Activated CD4-positive, alpha-beta T cell treated with anti-CD3 and anti-CD28 coated beads, Interleukin-2, Interleukin-6, amounts not matched to agents 100 ng/mL and 50 ng/mL, durations not matched to agents 16 hours and 8 hours (primary cell): ENCODE results near the gene POGLUT3.

Experiments
- DNase-seq: peaks from one replicate; pipeline ENCODE4 v3.0.0-alpha.2; 2020

The POGLUT3 gene

DNA sequence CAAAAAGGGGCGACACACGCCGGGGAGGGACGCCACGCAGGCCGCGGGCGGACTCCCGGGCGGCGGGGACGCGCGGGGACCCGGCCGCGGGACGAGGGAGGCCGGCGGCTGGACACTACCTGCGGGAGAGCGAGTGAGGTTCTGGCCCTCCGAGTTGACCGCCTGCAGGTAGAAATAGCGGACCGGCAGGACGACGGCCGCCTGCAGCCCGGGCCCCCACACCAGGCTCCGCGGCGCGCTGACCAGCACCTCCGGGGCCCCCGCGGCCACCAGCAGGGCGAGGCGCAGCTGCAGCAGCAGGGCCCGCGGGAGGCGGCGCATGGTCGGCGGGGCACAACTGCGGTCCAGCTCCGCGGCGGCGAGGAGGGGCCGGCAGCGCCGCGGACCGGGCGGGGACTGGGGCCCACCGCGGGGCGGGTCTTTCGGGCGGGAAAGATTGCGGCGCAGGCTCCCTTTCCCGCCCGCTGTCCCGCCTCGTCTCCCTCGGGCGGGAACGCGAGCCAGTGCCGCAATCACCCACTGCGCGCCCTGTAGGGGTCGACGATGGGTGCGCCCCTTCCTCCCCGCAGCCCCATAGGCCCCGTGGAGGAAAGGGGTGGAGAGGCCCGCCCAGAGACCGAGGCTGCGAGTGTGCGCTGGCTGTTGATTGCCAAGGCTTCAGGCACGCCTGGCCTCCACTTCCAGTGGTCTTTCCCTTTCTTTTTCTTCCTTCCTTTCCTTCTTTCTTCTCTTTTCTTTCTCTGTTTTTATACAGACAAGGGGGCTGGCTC is at the start of gene POGLUT3:
Gene POGLUT3, minus strand, starts transcription at position 339 of the 770 bp plus-strand sequence. Its CDS starts 18 bp downstream, at position 321.
- DNase-seq, result peak; percentile 50

- DNase-seq, result no peak
Observed at GRCh38 chr11:108545909-108546501, 47.8 kb upstream of the POGLUT3 start.

DNA sequence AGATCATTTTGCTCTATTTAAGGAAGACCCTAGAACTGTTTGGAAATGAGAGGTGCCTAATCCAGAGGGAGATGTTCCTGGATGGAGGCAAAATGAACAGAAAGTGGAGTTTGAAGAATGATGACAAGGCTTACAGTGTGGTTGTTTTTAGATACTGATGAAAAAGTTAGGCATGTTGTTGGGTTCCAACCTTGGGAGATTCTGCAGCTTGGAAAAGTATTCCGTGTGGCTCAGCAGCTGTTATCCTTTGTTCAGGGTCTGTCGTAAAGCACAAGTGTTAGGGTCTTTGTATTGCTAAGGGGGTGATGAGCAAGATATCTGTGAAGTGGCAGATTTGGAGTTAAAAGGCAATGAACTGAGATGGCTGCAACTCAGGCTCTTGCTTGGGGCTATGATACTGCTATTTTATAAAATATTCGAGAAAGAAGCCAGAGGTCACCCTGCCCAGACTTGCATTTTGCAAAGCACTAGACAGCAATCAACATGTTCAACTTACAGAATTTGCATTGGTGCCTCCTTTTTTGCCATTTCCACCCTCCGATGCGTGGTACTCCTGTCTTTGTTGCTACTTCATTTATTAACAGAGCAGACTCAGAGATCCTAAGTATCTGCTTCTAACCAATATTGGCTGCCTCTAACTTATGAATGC is 45.3 kb upstream of the POGLUT3 start:
- no peak for DNase-seq

GRCh38 chr11:108541531-108541930 is 43.3 kb upstream of the POGLUT3 start:
- no peak for DNase-seq

DNA sequence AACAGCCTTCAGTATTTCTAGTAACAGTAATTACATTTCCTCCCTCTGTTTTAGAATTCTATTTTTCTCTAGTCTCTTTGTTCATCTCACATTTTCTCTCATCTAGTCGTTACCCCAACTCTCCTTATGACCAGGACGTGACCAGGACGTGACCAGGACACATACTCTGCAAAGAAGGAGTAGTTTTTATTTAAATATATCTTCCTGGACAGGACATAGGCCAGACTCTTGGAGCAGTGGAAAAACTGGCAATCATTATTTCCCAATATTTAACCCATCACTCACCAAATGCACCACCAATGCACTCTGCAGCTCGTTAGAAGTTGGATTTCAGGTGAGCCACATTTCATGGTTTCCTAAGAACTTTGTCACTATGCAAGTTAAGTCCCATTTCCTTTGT is 40.3 kb upstream of the POGLUT3 start:
- DNase-seq, result no peak

DNA sequence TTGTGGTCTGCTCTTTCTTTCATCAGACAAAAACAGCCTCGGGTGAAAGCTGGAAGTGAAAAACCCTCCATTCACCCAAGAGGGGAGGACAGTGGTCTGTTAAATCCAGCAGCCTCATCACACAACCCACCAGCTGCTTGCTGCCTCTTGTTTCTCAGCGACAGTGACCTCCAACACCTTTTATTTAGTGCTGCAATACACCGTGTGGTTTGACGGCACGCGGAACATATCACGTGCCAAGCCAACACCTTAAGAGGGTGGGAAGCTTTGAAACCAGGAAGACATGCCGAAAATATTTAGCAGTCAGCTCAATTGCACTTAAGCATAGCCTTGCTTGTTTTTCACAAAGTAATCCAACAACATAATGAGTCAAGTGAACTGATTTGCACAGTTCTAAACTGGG is 39.8 kb upstream of the POGLUT3 start:
- DNase-seq, result no peak

GRCh38 chr11:108536783-108537182 is 38.6 kb upstream of the POGLUT3 start:
- no peak for DNase-seq

GRCh38 chr11:108535384-108535955 is 37.3 kb upstream of the POGLUT3 start:
- no peak for DNase-seq

- no peak for DNase-seq
Observed at GRCh38 chr11:108534274-108534882, 36.2 kb upstream of the POGLUT3 start.

GRCh38 chr11:108530426-108530825 is 32.2 kb upstream of the POGLUT3 start:
- no peak for DNase-seq

DNA sequence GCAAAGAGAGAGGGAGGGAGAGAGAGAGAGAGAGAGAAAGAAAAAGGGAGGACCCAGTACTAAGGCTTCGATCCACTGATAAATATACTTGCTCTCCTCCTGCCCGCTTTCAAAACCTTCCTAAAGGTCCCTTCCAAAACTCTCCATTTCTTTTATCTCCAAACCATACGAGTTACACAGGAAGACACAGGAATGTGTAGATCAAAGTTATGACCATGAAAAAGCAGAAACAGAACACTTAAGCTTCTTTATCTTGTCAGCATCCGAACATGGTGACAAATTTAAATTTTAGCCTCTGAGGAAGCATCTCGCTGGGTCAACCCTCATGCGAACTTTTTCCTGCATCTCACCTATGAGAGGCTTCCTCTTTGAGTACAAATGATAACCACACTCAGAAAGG is 29.2 kb upstream of the POGLUT3 start:
- DNase-seq, result no peak

GRCh38 chr11:108525161-108525560 is 27.0 kb upstream of the POGLUT3 start:
- no peak for DNase-seq

DNA sequence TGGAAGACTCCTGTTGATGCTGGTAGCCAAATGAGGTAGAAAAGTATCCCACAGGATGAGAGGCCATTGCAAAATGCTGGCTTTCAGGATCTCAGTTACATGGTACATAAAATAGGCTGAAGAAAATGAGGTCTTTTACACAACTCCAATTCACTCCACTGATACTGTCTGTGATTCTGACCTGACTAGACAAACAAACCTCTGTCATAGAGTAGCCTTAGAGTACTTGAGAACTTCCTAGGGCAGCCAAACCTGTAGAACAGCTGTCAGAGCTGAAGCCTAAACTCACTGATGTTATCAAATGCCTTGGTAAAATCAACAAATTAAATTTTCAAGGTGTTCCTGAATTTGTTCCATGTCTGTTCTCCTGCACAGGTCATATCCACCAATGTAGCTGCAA is 26.2 kb upstream of the POGLUT3 start:
- no peak for DNase-seq

- no peak for DNase-seq
Observed at GRCh38 chr11:108522318-108522717, 24.1 kb upstream of the POGLUT3 start.

GRCh38 chr11:108518581-108518980 is 20.4 kb upstream of the POGLUT3 start:
- no peak for DNase-seq

- no peak for DNase-seq
Observed at GRCh38 chr11:108516125-108516524, 17.9 kb upstream of the POGLUT3 start.

GRCh38 chr11:108512708-108513107 is 14.5 kb upstream of the POGLUT3 start:
- DNase-seq, result no peak

- DNase-seq, result no peak
Observed at GRCh38 chr11:108511851-108512474, 13.8 kb upstream of the POGLUT3 start.

- DNase-seq, result no peak
Observed at GRCh38 chr11:108508653-108509593, 10.7 kb upstream of the POGLUT3 start.

- DNase-seq, result no peak
Observed at GRCh38 chr11:108501396-108501795, 3.2 kb upstream of the POGLUT3 start.

DNA sequence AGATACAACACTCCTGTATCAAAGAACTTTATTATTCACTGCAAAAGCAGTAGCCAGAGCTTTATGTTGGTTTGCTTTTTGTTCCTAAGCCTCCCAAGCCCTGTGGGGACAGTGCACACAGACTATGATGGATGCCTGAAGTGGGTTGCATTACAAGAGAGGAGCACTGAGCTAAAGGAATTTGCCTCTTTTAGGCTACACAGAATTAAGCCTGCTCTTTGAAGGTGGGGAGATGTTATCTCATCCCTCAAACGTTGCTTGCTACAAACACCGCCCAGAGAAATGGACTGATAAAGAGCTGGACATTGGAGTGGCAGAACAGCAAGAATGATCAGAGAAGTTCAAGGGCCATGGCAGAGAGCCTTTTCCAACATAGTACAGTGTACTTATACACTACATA is 2.5 kb upstream of the POGLUT3 start:
- DNase-seq, result no peak

GRCh38 chr11:108500169-108500568 is 2.0 kb upstream of the POGLUT3 start:
- no peak for DNase-seq
